Activated CD4-positive, alpha-beta T cell treated with anti-CD3 and anti-CD28 coated beads, Interleukin-2, Interleukin-4, amounts not matched to agents 100 ng/mL and 50 ng/mL, durations not matched to agents 16 hours and 8 hours (primary cell): ENCODE measurements around the gene PCNT.

Source experiments
- DNase-seq: peaks from one replicate; pipeline ENCODE4 v3.0.0-alpha.2; 2020; ENCODE audit warnings: low spot score

PCNT gene, protein sequence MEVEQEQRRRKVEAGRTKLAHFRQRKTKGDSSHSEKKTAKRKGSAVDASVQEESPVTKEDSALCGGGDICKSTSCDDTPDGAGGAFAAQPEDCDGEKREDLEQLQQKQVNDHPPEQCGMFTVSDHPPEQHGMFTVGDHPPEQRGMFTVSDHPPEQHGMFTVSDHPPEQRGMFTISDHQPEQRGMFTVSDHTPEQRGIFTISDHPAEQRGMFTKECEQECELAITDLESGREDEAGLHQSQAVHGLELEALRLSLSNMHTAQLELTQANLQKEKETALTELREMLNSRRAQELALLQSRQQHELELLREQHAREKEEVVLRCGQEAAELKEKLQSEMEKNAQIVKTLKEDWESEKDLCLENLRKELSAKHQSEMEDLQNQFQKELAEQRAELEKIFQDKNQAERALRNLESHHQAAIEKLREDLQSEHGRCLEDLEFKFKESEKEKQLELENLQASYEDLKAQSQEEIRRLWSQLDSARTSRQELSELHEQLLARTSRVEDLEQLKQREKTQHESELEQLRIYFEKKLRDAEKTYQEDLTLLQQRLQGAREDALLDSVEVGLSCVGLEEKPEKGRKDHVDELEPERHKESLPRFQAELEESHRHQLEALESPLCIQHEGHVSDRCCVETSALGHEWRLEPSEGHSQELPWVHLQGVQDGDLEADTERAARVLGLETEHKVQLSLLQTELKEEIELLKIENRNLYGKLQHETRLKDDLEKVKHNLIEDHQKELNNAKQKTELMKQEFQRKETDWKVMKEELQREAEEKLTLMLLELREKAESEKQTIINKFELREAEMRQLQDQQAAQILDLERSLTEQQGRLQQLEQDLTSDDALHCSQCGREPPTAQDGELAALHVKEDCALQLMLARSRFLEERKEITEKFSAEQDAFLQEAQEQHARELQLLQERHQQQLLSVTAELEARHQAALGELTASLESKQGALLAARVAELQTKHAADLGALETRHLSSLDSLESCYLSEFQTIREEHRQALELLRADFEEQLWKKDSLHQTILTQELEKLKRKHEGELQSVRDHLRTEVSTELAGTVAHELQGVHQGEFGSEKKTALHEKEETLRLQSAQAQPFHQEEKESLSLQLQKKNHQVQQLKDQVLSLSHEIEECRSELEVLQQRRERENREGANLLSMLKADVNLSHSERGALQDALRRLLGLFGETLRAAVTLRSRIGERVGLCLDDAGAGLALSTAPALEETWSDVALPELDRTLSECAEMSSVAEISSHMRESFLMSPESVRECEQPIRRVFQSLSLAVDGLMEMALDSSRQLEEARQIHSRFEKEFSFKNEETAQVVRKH (N-terminal part only)

DNA sequence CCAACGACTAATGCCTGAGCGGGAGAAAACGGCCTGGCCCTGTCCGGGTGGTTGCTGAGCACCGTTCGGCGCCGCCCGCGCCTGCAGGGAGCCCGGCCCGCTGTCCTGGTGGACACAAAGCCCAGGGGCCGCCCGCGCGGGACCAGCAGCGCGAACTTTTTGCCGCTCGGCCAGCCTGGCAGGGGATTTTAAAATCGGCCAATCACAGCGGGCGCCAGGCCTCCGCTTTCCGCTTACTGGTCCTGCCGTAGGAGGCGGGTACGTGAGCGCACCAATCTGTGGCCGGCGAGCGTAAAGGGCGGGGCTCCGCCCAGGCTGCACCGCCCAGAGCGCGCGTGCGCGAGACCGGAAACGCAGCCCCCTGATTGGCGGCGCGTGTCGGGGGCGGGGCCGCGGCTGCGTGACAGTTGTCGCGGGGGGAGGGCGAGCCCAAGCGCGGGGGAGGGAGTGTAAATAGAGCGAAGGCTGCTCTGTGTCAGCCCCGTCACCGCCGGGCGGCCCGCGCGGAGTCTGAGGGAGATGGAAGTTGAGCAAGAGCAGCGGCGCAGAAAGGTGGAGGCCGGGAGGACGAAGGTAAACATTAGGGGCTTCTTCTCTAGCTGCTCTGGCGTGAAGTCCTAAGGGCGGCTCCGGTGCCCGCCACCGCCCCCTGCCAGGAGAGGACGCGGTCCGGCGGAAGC is at the start of gene PCNT, which contains the start of gene C21orf58:
PCNT (plus strand) TSS at position 447 of the 680 bp plus-strand sequence; CDS start at position 520, 73 bp downstream.
C21orf58 (minus strand) TSS at position 161 of the 680 bp plus-strand sequence. CDS start 1,132 bp downstream, outside the sequence.
- peak; percentile 98 for DNase-seq

DNA sequence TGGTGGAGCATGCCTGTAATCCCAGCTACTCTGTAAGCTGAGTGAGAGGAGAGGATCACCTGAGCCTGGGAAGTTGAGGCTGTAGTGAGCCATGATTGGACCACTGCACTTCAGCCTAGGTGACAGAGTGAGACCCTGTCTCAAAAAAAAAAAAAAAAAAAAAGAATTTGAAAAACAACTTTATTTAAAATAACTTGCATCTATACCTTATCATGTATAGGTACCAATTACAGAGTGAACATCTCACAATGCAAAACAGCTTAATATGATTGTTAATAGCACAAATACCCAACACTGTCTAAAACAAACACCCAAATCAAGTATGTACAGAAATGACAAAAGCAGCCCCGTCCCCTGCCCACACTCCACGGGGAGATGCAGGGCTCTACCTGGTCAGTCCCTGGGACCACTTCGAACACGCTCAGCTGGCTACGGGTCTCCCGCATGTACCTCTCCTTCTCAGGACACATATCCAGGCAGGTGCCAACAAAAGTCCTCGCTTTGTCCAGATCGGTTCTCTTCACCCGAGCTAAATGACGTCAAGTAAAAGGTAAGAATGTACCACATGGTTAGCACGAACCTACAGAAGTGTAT is 49.1 kb upstream of the PCNT start:
- no peak for DNase-seq

DNA sequence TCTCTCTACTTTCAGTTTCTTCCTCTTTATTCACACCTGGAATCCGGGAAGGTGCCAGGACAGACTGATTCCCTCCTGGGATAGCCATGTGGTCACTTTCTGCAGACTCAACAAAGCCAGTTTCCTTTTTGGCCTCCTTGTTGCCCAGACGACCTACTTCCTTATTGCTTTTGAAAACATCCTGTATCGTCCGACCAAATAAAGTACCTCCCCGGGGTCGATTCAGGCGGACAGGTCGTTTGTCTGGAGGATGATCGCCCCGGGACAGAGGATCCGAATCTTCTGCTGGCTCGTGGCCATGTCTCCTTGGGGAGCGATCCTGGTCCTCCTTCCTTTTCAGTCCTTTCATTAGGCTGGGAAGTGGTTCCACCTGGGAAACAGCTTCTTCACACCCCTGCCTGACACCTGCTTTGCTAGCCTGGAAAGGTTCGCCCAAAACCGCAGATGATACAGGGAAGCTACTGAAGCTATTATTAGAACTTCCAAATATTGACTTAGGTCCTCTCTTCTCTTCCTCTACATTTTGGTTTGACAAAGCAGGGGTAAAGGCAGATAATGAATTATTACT is 39.8 kb upstream of the PCNT start:
- DNase-seq = no peak

DNA sequence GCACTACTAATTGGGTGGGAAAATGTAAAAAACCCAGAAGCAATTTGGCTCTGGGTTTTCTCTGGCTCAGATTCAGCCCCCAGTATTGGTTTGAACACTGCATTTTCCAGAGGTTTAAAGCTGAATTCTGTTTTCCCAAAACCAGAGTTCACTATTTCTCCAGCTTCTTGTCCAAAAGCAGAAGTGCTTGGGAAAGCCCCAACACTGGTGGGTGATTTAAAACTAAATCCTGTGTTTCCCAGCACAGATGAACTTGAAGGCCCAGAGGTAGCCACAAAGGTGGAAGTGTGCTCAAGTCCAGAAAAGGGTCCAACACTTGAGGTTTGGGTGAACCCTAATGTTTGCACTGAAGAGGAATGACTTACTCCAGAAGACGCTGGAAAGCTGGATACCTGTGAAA is 39.2 kb upstream of the PCNT start:
- no peak for DNase-seq

DNA sequence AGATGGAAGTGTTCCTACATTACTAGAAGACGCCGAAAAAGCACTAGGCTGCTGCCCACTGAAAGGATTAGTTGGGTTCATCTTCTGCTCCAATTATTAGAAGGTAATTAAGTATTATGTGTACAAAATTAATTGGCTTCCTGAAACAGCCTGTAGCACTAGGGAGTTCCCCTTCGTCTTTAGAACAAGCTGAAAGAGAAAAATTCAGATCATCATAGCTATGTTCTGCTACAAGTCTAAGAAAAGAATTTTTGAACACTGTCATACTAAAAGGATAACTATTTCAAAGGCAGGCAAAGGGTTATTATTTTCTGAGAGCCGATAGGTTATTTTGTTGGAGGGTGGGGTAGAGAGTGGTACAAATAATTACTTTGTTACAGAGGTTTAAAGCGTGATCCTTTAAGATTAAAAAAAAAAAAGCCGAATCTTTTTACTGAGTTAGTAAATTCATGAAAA is 38.7 kb upstream of the PCNT start, which contains the start of gene MCM3AP:
MCM3AP (minus strand) TSS at position 406 of the 456 bp plus-strand sequence; CDS start at position 81, 325 bp downstream.
- no peak for DNase-seq

DNA sequence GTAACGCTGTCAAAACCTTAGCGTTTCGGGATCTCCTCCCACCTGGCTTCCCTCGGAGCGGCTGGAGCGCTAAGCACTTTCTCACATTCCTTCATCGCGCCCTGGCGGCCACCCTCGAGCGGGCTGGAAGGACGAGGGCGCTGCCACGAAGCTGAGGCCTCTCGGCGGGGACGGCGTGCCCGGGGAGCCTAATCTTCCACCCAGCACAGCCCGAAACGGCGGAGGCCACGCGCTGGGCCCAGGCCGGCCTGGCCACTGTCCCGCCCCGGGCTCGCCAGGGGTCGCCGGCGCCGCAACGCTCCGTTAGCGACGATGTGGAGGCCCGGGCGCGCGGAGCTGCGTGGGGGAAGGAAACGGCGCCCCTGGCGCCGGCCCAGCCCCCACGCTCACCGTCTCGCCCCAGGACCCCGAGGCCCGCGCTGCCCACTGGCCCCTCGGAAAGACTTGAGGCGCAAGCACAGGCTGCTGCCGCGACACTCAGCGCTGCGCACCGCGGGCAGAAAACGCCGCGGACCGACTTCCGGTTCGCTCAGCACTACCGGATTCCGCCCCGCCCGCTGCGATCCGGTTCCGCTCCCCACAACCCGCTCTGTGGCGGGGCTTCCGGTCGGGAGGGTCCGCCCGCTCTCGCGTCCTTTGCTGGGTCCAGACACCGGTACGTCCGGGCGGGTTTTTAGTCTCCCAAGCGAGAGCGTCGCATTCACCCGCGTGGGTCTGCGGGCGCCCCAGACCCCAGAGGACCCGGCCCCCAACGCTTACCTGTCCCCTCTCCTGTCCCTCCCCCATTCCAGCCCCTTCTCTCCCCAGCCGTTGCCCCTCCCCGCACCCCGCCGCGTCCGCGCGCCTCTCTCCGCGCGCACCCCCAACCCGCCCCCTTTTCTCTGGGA is 38.0 kb upstream of the PCNT start, which contains the start of gene YBEY:
YBEY (plus strand) TSS at position 582 of the 887 bp plus-strand sequence. CDS start 572 bp downstream, outside the sequence.
- peak; percentile 89 for DNase-seq

DNA sequence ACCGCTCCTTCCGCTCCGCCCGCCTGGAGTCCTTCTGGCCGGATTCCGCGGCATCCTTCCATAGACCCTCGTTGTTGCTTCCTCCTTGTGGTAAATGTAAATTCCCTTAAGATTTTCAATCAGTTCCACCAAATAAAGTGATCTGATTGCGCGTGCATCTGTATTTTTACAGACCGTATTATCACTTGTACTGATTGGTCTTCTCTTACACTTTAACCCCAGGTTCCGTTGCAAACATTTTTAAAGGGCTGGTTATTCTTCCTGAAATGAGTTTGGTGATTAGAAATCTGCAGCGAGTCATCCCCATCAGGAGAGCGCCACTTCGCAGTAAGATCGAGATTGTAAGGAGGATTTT is 37.3 kb upstream of the PCNT start:
- no peak for DNase-seq

DNA sequence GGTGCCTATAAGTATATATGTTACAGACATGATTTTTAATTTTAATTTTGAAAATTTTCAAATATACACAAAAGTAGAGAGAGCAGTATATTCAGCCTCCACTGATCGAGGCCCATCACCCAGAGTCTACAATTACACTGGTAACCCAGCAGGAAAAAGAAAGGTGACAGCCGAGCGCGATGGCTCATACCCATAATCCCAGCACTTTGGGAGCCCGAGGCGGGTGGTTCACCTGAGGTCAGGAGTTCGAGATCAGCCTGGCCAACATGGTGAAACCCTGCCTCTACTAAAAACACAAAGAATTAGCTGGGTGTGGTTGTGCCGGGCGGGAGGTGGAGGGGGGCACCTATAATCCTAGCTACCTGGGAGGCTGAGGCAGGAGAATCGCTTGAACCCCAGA is 36.4 kb upstream of the PCNT start:
- DNase-seq = no peak

DNA sequence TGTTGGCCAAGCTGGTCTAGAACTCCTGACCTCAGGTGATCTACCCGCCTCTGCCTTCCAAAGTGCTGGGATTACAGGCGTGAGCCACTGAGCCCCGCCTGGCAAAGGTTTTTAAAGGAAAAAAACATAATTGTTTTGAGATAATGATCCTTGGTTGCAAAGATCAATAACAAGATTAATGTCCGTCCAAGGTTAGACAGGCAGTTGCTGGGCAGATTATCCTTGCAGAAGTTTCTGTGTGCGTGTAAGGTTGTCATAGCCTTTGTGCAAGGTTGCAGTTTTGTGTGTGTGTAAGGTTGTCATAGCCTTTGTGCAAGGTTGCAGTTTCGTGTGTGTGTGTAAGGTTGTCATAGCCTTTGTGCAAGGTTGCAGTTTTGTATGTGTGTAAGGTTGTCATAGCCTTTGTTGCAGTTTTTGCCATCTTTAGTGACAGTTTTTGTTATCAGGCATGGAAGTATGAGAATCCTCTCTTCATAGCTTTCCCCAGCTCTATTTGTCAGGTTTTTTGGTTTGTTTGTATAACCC is 34.2 kb upstream of the PCNT start:
- DNase-seq = no peak

DNA sequence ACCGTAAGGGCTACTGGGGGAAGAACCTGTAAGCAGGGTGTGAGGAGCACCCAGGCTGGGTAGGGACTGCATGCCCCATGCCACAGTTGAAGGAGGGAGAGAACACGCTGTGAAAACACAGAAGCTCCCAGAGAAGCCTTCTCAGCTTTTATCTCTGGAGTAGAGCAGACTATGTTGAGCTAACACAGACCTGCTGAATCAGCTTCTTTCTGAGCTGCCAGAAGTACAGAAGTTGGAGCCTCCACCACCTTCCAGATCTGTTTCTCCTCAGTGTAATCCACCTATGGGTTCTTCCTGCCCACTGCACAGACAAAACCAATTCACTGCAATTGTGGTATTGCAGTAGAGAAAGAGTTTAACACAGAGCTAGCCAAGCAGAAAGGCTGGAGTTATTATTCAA is 32.4 kb upstream of the PCNT start:
- no peak for DNase-seq

DNA sequence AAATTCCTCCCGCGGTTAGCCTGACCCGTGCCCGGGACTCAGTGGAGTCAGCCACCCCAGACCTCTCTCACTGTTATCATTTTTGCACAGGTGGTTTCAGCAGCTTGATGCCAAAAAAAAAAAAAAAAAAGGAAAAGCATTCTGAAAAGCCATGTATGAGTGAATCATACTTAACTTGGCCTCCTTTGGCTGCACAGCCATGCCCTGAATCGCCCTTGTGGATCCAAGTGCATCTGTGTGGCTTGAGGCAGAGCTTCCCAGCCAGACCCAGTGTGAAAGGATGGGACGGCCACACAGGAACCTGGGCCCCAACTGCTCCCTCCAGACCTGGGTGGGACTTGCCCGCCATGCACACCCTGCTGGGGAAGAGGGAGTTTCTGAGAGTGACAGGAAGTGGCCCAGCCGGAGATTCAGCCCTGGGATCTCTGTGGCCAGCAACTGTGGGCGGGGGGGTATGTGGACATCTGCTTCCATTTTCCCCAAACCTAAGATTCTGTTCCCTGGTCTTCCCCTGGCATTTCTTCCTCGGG is 29.2 kb upstream of the PCNT start:
- no peak for DNase-seq

DNA sequence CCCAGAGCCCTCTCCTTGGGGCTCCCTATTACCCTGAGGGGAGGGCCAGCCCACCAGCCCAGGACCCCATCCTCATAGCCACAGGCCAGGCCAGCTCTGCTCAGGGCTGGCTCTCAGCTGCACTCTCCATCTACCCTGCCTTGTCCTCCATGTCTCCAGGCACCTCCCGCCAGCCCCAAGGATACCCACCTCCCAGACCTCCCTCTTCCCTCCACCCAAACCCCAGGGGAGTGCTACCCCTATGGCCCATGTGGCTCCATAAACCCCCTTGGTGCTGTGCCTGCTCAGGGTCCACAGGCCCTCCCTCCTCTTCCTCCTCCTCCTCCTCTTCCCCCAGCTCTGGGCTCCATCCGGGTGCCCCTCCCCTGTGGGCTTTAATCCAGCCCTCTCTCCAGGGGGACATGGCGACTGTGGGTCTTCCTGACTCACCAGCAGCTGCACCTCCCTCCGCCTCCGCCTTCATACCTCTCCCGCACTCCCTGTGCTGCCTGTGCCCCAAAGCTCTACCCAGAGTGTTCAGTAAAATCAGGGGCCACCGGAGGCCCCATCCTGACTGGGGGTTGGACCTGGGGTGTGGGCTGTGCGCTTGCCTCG is 28.7 kb upstream of the PCNT start:
- no peak for DNase-seq

DNA sequence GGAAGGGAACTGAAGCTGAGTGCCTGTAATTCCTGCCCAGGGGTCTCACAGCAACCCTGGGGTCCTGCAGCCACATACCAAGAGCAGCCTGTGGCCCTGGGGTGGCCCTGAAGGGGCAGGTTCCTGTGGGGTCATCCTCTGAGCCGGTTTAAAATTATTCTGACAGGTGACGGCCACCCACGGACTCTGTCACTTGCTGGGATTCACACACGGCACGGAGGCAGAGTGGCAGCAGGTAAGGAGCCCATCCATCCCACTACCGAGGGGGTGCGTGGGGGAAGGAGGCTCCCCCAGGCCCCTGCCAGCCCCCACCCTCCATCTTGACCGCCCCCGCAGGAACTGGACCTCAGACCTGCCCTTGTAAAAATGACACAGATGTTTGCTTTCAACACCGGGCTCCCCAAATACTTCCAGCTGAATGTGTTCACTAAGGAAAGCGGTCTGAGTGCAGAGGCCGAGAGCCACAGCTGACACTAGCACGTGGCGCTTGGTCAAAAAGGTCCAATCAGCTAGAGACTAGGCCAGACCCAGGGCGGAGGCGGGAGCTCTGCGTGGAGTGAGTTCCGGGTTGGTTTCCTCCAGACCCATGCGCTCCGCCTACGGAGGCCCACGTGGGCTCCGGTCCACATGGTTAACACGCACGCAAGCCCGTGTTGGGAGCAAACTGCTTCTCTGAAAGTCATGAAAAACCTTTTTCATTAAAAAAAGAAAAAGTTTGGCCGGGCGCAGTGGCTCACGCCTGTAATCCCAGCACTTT is 27.8 kb upstream of the PCNT start:
- peak; percentile 86 for DNase-seq

DNA sequence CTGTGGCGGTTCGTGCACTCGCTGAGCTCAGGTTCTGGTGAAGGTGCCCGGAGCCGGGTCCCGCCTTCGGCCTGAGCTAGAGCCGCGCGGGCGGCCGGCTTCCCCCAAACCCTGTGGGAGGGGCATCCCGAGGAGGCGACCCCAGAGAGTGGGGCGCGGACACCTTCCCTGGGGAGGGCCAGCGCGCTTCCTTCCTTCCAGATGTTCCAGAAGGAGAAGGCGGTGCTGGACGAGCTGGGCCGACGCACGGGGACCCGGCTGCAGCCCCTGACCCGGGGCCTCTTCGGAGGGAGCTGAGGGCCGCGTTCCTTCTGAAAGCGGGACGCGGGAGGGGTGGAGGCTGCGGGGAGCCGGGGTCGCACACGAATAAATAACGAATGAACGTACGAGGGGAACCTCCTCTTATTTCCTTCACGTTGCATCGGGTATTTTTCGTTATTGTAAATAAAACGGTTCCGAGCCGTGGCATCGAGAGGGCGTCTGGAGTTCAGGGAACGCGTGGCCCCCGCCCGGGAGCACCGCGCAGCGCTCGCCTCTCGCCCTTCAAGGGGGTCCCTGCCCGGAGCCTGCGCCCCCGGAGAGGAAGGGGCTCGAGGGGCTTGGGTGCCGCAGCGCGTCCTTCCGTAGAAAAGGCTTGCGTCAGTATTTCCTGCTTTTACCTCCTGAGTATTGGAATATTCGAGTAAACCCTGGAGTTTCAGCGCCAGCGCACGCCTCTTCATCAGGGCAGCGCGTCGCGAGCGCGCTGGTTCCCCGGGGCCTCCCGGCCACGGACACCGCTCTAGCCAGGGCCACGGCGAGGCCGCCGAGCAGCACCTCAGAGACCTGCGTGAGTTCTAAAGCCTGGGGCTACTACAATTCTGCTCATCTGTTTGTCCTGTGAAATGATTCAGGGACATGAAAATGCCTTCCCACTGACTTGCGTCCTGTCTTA is 26.4 kb upstream of the PCNT start:
- no peak for DNase-seq

DNA sequence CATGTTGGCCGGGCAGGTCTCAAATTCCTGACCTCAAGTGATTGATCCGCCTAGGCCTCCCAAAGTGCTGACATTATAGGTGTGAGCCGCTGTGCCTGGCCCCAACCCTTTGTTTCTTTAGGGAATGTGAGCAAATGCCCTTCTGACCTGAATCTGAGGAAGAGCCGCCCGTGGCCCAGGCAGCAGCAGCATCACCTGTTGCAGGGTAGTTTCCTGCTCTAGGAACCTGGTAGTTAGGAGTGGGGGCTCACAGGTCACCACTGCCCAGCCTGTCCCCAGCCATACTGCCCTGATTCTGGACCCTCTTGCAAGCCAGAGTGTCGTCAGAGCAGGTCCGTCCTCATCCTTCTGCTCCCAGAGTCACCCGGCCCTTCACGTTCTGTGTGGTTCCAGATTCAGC is 24.8 kb upstream of the PCNT start:
- no peak for DNase-seq

DNA sequence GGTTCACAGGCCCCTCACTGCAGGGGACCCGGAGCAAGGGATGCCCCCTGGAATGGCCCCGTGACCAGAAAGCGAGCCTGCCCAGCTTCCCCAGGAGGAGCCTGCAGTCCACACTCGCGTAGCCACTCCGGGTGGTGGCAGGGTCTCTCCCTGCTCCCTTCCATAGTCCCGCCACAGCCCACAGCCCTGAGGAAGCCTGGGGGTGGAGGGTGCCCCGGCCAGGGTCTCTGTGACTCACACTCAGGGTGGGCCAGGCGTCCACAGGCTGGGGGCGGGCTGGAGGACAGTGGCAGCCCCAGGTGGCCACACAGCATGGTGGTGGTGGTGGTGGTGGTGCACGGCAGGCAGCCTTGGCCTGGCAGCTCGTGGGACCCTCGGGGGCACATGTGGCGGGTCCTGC is 22.2 kb upstream of the PCNT start:
- DNase-seq = no peak

DNA sequence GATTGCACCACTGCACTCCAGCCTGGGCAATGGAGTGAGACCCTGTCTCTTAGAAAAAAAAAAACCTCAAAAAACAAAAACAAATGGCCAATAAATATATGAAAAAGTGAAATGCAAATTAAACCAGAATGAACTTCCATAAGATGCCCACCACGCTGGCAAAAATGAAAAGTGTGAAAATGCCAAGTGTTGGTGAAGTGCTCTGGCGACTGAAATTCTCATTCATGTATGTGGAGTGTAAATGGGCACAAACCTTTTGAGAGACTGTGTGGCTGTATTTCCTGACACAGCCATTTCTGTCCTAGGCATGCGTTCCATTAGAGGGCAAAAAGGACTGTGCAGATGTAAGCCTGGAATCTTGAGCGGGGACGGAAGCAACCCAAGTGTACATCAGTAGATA is 19.5 kb upstream of the PCNT start:
- DNase-seq = no peak
